ENCODE measurements around the gene KIAA0825. TPM values are rescaled to one million over a fixed set of nuclear protein-coding genes. Genes with fewer than 3 reads are reported as not detected.

Gene KIAA0825
- total RNA-seq, 1 donor from 2014 or later: 0.99 TPM

DNA sequence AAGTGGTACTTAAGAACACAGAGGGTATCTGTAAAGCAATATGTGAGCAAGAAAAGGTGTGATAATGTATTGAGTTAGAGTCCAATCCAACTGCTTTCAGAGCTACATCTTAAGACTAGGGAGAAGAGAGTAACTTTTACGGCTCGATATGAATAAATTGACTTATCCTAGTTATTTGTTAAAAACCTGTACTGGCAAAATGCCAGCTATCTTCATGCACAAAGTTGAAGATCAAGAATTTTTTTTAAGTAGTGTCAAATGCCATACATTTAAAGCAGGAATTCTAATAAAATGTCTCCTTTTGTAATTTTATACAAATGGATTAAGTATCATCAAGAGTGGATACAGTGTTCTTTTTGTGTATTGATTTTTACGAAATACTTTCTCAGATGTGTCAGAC, 305.2 kb downstream of the KIAA0825 start:
- DNase-seq (ENCODE audit: low read depth in 2 of 2): no peak

DNA sequence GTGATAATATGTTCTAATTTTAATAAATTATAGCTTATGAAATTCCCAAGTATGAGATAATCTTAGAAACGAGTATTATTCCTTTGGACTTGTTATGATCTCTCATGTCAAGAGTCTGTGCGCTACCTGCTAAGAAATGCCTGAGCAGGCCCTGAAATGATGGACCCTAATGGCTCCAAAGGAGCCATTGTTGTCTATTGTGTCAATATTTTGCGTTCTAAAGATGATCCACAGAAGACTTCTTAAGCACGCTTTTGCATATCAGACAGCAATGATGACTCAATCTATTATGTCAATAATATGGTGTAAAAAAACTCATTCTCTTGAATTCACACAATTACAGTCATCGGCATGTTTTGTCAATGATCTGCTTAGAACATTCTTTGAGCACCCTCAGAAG, 306.1 kb downstream of the KIAA0825 start:
- no peak for DNase-seq (ENCODE audit: low read depth in 2 of 2)

DNA sequence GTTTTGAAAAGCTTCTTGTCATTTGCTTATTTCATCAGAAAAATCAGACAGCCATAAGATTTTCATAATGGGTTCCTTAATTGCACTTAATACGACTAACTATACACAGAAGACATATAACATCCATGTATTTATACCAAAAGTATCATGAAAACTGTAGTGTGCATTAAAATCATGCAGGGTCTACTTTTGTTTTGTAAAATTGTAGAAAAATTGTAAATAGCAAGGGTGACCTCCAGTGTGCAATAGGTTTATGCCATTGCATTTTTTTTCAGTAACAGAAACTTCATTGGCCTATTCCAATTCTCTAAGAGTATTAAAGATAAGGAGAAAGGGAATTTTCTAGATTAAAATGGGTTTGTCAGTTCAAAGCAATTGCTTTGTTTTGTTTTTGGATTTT, 307.6 kb downstream of the KIAA0825 start:
- DNase-seq (ENCODE audit: low read depth in 2 of 2): no peak

DNA sequence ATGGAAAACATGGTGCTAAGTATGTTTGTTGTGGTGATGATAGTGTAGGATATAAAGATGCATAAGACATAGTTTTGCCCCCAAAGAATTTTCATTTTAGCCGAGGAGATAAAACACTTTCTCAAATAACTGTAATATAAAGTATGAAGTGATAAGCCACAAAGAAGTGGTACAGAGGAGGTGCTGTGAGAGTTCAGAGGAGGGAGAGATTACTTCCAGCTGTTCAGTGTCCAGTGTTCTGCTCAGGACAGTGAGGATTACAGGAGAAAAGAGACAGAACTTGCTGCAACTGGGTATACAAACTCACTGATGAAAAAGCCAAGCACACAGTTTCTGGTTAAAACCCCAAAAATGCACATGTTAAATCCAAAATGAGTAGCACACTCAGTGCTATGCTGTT, 309.3 kb downstream of the KIAA0825 start:
- no peak for DNase-seq (ENCODE audit: low read depth in 2 of 2)

DNA sequence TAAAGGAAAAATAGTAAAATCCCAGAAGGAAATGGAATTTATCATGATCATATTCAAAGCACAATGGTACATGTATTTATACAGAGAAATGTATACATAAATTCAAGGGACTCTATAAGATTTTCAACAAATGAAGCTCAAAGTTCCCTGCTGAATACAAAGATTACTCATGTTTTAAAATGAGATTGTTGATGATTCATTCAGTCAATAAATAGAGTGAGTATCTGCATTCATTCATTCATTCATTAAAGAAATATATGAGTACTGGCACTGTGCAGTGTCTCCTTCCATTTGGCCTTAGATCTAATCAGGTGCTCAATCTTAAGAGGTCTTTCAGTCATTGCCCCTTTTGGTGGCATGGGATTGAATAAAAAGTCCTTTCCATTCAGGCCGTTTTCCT, 310.0 kb downstream of the KIAA0825 start:
- no peak for DNase-seq (ENCODE audit: low read depth in 2 of 2)

DNA sequence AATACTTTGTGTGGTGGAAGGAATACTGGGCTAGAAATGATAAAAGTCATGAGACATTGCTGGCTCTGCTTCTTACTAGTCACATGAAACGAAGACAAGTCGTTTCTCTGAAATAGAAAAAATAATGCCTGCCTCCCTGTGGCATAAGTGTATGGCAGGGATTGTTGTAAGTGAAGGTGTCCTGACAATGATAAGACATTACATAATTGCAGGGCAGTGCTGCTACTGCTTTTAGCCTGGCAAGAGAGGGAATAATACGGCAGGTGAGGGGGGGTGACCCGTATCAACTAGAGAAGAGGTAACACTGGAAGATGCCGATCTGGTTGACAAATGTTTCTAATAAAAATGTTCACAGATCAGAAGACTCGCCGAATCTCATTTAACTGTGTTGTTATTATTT, 314.3 kb downstream of the KIAA0825 start:
- no peak for DNase-seq (ENCODE audit: low read depth in 2 of 2)

DNA sequence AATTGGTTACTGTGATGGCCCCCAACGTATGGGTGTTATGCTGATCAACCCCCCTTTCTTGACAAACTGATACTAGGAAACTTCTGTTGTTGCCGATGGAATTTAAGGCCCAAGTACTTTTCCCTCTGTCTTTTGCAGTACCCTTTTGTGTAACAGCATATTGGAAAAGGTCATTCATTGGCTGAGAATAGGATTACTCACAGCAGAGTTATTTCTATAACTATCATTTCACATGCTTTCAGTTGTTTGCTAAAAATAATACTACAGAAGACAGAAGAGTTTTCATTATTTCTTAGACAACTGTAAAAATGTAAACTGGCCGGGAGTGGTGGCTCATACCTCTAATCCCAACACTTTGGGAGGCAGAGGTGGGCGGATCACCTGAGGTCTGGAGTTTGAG, 329.5 kb downstream of the KIAA0825 start:
- DNase-seq (ENCODE audit: low read depth in 2 of 2): no peak

DNA sequence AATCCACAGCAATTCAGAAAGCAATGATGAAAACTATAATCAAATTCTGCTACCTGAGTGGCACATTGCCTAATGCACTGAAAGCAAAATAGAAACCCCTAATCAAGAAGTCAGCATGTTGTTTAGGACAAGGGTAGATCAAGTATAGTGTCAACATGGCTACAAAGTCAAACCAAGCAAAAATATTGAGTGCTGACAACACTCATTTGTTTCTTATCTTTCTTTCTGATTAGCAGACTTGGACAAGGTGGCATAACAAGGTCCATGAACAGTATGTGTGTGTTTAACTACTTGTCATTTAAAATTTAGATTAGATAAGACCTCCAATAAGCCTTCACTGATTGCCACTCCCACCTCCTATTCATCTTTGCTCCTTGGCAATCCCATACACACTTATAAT, 332.4 kb downstream of the KIAA0825 start:
- no peak for DNase-seq (ENCODE audit: low read depth in 2 of 2)

DNA sequence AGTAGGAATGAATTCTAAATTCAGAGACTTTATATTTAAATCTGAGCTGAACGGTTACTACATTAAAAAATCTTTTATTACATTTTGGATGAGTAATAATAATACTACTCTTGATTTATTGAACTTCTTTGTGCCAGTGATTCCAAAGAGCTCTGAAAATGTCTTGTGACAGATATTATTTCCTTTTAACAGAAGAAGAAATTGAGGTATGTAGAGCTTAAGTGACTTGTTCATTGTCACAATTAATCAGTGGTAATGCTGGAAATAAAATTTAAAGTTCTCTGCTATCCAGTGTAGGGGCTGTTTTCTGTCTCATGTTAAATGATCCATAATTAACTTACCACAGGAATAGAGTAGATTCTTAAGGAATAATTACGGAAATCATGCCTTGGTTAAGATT, 335.3 kb downstream of the KIAA0825 start:
- DNase-seq (ENCODE audit: low read depth in 2 of 2): no peak

DNA sequence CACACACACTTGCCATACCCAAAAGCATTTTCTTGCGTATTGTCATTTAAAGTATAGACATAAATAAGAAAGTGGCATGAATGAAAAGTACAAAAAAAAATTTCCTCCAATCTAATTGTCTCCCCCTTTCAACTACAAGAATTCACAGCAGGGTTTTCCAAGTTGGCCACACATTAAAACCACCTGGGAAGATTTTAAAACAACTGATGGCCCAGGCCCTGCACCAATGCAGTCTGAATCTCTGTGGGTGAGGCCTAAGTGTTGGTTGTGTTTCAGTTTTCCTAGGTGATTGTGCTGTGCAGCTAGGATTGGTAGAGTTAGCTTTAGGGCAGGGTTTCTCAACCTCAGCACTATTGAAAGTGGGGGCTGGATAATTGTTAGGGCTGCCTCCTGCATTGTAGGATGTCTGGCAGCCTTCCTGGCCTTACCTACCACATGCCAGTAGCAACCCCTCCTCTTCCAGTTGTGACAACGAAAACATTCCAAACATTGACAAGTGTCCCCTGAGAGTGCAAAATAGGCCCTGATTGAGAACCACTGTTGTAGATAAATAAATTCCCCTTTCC, 337.1 kb downstream of the KIAA0825 start:
- DNase-seq (ENCODE audit: low read depth in 2 of 2): no peak

DNA sequence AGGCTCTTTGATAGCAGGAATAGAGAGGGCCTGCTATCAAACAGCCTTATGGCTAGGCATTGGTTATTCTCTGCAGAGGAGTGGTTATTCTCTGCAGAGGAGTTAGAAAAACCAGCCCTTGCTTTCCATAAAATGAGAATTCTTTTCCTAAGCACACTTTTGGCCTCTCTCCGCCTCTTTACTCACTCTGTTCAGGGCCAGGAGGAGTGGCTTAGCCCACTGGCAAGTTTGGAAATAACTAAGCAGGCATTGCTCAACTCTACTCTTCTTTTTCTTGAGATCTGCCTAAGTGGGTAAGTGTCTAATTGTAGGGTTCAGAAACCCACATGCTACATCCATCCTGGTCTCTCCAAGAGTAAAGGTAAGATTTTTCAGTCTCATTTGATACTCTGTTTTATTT, 341.7 kb downstream of the KIAA0825 start:
- no peak for DNase-seq (ENCODE audit: low read depth in 2 of 2)

DNA sequence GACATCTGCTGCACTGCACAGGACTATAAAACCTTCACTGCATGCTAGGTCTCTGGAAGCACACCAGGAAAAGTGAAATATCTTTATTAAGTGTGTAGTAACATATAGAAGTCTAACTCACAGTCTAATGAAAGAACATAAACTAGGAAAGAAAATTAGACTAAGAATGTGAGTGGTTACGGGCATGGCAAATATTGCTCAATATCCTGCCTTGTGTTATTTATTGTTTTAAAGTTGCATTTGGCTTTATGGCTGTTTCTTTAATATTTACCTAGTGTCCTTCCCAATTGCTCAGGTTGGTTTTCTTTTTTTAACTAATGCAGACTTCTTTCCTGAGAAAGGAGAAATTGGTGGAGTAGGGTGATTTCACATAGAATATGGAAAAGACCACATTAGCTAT, 342.4 kb downstream of the KIAA0825 start:
- no peak for DNase-seq (ENCODE audit: low read depth in 2 of 2)

DNA sequence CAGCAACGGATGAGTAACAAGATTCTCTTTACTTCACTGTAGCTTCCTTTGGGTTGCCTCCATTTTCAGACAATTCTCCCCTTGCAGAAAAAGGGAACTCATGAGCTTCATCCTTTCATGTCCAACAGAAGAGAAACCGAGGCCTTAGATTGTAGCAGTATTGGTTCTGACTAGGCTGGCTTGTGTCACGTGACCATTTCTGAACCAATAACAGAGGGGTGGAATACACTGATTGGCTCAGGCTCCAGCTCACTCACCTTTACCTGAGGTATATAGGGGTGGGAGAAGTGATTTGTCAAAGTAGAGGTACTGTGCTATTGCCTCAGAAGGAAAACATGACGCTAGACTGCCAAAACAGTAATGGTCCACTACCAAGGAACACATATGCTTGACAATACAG, 343.7 kb downstream of the KIAA0825 start:
- no peak for DNase-seq (ENCODE audit: low read depth in 2 of 2)

DNA sequence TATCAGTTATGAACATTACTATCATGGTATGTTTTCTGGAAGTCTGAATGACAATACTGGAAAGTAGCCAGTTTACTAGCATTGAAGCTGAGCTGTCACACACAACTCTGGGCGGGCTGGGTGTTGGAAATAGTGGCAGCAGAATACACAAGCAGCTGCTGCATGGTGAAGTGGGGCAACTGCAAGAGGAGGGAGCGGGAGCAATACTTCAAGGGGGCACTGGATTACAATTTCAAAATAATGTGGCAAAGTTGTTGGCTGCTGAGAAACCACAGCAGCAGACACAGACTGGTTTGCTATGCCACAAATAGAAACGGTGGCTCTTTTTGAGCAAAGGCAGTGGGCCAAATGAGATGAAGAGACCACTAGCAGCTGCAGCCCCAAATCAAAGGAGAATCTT, 350.2 kb downstream of the KIAA0825 start:
- no peak for DNase-seq (ENCODE audit: low read depth in 2 of 2)

DNA sequence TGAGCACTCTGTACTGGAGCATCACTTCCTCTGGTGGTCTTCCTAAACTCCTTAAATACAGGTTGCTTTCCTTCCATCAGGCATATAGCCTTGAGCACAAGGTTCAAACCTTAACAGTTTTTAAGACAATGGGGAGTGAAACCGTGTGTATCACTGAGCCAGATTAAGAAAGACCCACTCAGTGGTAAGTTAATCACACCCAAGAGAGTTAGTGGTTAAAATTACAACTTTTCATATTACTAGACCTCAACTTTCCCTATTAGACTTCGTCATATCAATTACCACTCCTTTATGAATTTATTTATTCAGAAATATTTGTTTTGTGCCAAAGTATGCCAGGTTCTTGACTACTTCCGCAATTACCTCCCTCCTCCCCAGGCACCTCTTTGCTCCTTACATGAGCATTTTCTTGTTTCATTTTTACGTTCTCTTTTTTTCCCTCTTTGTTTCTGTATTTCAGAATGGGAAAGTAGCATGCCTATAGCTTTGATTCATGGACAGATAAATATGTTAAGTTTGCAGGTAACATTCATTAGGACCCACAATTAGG, 351.0 kb downstream of the KIAA0825 start:
- no peak for DNase-seq (ENCODE audit: low read depth in 2 of 2)

DNA sequence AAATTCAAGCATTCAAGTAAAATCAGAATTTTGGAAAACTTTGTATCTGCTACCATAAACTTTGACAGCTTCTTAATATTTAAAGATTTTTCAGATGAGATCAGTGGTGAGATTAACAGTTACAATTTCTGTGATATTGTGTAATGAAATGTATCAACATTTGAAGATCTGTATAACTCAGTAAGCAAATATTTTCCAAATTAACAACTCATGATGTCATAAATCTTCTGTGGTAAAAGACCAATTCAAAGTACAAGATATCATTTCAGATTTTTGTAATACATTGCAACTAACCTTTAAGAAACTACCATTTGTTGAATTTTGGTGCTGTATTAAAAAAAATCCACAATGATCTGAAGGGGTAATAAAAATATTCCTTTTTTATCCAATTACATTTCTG, 352.2 kb downstream of the KIAA0825 start:
- no peak for DNase-seq (ENCODE audit: low read depth in 2 of 2)

DNA sequence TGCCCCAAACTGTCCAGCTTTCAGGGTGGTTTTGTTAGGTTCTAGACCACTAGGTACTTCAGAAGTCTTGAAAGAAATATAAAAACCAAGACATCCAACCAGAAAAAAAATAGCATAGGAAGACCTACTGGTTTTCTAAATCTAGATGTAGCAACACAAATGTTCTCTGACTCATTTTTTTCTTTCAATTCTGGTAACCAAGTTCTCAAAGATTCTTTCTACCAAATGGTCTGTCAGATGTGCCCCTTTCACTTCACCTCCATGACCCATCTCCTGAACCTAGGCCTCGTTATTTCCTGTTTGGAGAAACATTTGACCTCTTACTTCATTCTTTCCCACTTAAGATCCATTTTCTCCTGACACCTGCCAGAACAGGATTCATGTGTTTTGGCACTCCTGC, 355.3 kb downstream of the KIAA0825 start:
- no peak for DNase-seq (ENCODE audit: low read depth in 2 of 2)

DNA sequence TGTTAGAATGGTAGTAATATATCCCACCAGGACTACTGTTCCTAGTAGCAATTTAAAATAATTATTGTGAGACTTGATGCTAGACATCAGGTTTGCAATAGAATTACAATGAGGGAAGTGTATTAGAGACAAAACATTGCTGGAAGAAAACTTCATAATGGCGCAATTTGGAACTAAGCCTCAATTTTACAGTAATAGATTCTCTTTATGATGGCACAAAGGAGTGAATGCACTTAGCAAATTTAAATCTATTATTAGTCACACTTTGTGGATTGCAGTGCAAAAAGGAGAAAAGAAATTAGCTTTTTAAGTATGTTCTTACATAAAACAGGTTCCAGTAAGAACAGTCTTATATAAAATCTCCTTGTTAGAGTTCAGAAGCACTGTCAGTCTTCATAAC, 358.3 kb downstream of the KIAA0825 start:
- DNase-seq (ENCODE audit: low read depth in 2 of 2): no peak

DNA sequence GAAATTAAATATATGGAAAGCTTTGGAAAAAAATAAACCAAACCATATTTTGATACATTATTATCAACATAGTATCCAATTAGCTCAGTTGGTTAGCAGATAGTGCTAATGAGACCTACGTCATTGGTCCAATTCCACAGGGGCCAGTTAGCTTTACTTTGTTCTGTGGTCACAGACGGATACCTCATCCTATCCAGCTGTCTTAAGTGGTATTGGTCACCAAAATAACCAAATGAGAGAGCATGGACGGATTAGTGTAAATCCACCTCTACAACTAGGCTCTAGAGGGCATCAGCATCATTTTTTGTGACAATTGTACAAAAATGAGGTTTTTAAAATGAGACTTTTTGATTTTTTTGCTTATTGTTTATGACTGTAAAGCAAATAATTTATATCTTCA, 364.2 kb downstream of the KIAA0825 start:
- DNase-seq (ENCODE audit: low read depth in 2 of 2): no peak

DNA sequence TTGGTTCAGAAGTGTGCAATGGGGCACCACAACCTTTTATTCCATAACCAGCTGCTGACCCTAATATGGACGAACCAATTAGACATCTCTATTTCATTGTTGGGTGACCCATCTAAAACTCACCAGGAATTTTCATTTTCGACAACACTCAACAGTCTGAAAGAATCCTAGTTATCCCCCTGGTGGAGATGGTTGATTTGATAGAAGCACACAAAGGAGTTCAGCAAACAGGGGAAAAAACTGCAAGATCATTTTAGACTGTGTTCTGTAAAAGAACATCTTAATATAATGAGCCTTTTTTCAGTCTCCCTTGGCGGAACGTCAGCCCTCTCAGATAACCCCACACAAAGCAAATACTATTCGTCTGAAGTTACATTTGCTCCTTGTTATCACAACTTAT, 367.4 kb downstream of the KIAA0825 start:
- DNase-seq (ENCODE audit: low read depth in 2 of 2): no peak

DNA sequence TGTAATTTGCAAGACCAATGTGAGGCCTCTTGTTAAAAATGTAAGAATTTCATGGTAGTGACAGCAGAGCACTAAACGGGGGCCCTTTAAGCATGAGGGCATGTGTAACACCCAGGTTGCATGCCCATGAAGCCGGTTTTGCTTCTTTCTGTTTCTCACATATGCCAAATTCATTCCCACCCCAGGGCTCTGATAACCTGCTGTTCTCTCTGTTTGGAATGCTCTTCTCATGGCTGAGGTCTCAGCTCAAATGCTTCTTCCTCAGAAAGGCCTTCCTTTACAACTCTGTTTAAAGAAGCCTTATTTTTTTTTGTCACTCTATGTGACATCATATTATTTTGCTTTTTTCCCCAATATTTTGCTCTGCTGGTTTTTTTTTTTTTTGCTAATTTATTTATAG, 369.0 kb downstream of the KIAA0825 start:
- DNase-seq (ENCODE audit: low read depth in 2 of 2): no peak

DNA sequence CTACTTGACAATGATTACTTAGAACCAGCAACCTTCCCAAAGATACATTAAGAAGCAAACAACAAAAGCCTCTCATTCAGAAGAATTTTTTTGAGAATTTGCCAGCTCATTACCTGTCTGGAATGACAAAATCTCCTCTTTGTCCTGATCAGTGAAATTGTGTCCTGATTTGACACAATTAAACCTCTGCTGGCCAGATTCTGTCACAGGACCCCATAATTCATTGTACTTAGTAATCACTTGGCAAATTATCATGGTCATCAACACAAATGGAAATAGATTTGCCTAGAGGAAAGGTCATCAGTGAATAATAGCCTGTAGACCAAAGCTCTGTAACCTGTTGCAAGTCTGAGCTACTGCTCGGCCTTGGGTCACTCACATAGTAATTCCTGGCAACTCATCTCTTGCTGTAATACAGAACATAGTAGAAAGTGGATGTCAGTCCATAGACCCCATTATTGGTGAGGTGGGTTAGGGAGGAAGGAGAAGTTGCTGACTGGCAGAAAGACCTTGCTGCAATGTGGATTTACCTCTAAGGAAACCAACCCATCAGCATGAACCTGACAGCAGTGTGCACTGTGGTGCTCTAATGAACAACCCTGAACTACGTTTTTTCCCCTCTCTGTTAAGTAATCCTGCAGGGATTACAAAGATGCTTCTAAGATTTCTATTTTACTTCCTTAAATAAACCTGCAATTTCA, 370.1 kb downstream of the KIAA0825 start:
- no peak for DNase-seq (ENCODE audit: low read depth in 2 of 2)

DNA sequence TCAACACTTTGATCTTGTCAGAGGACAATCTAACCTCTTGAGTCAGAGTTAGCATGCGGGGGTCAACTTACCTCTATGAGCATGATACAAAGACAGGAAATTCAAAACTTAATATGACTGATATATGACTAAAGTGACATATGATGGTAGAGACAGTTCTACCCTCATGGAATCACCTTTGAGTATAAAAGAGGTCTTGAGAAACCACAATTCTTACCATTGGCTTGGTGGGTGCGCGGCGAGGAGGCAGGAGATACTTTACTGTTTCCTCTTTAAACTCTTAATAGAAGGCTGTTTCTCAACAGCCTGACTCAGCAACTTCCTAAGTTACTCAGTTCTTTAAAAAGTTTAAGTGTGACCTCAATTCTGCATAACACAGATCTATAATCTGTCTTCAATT, 372.8 kb downstream of the KIAA0825 start:
- DNase-seq (ENCODE audit: low read depth in 2 of 2): no peak

DNA sequence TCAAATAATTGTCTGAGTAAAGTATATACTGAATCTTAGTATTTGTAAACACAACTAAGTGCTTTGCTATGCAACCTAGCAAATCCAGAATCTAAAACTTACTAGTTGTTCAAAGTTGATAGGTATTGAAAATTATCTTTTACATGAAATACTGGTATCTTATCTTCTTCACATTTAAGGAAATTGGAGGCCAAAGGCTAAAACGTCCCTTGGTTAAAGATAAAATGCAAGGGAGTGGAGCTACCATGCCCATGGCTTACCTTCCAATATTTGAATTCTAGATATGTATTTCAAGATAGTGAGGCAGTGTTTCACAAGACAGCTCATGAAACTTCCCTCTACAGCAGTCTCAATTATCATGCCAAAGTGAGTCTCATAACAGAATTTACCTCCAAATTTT, 373.5 kb downstream of the KIAA0825 start:
- no peak for DNase-seq (ENCODE audit: low read depth in 2 of 2)

All from lung microvascular endothelial cell (primary cell).